ENCODE measurements around the gene NR0B2.

- TF ChIP-seq, protein P1, sequence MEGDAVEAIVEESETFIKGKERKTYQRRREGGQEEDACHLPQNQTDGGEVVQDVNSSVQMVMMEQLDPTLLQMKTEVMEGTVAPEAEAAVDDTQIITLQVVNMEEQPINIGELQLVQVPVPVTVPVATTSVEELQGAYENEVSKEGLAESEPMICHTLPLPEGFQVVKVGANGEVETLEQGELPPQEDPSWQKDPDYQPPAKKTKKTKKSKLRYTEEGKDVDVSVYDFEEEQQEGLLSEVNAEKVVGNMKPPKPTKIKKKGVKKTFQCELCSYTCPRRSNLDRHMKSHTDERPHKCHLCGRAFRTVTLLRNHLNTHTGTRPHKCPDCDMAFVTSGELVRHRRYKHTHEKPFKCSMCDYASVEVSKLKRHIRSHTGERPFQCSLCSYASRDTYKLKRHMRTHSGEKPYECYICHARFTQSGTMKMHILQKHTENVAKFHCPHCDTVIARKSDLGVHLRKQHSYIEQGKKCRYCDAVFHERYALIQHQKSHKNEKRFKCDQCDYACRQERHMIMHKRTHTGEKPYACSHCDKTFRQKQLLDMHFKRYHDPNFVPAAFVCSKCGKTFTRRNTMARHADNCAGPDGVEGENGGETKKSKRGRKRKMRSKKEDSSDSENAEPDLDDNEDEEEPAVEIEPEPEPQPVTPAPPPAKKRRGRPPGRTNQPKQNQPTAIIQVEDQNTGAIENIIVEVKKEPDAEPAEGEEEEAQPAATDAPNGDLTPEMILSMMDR (conservative IDR thresholded peaks at IDR 0.05; ENCODE audit: low read length) = no peak
- TF ChIP-seq EZH2phosphoT487 (IDR thresholded peaks at IDR 0.05; ENCODE audit: borderline replicate concordance) = no peak
Measured at GRCh38 chr1:26882696-26883463, 30.9 kb downstream of the NR0B2 start.
